Measurements from ENCODE around the gene ARHGAP10. TPM values are rescaled to one million over a fixed set of nuclear protein-coding genes. Genes with fewer than 3 reads are reported as not detected.

Gene ARHGAP10
- total and polyA plus RNA-seq, 5 donors from 2014 or later: 2.9 to 14.1 (median 4.7) TPM

GRCh38 chr4:147814376-147814775 lies 82.5 kb downstream of the ARHGAP10 start:
- H3K36me3 ChIP-seq (ENCODE audit: control insufficient read depth, insufficient read depth, low read length): no peaks in the 10 kb centered on the region
- Mint-ChIP-seq H3K4me3 (no peak overlapping the region), H3K27me3 (no peaks in the 10 kb centered on the region), H3K9me3 (no peaks in the 10 kb centered on the region), H3K36me3 (peaks cover 5% of the 10 kb centered on the region), H3K27ac (no peak overlapping the region), H3K4me1 (peaks cover 2 to 7% (median 5%) of the 10 kb centered on the region in 4 donors)
- ATAC-seq (ENCODE audit: low read depth in 2 of 2) (no peak), DNase-seq (no peak)
- H3K9me3 ChIP-seq (ENCODE audit: control insufficient read depth in 2 of 2, low read length in 2 of 2): no peaks in the 10 kb centered on the region
- H3K4me3 ChIP-seq (ENCODE audit: low read depth, low read length): no peak overlapping the region
- no peaks in the 10 kb centered on the region for H3K4me1 ChIP-seq (ENCODE audit: control insufficient read depth, insufficient read depth, low read length, poor library complexity, severe bottlenecking)
- no peak overlapping the region for H3K27ac ChIP-seq (ENCODE audit: insufficient read depth, low read length, poor library complexity, severe bottlenecking)
- no peaks in the 10 kb centered on the region for H3K27me3 ChIP-seq (ENCODE audit: control insufficient read depth, insufficient read depth, low read length)

DNA sequence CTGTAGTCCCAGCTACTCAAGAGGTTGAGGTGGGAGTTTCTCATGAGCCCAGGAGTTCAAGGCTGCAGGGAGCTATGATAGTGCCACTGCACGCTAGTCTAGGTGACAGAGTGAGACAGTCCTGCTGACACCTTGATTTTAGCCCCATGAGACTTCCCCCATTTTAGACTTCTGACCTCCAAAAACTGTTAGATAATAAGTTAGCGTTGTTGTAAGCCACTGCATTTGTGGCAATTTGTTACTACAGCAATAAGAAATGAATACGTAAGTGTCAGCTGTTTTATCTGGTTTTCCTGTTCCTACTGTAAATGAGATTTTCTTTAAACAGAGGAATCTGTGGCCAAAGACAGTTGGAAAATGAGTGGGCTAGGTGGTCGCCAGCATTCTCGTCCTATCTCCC lies 83.9 kb downstream of the ARHGAP10 start:
- ATAC-seq (ENCODE audit: low read depth in 2 of 2) (no peak), DNase-seq (no peak)
- Mint-ChIP-seq H3K27ac (no peak overlapping the region), H3K36me3 (peaks cover 3% of the 10 kb centered on the region), H3K9me3 (no peaks in the 10 kb centered on the region), H3K27me3 (no peaks in the 10 kb centered on the region), H3K4me3 (no peak overlapping the region), H3K4me1 (peaks cover 2 to 7% (median 5%) of the 10 kb centered on the region in 4 donors)
- no peaks in the 10 kb centered on the region for H3K4me1 ChIP-seq (ENCODE audit: control insufficient read depth, insufficient read depth, low read length, poor library complexity, severe bottlenecking)
- H3K36me3 ChIP-seq (ENCODE audit: control insufficient read depth, insufficient read depth, low read length): no peaks in the 10 kb centered on the region
- H3K4me3 ChIP-seq (ENCODE audit: low read depth, low read length): no peak overlapping the region
- no peaks in the 10 kb centered on the region for H3K27me3 ChIP-seq (ENCODE audit: control insufficient read depth, insufficient read depth, low read length)
- no peaks in the 10 kb centered on the region for H3K9me3 ChIP-seq (ENCODE audit: control insufficient read depth in 2 of 2, low read length in 2 of 2)
- H3K27ac ChIP-seq (ENCODE audit: insufficient read depth, low read length, poor library complexity, severe bottlenecking): no peak overlapping the region

- H3K9me3 Mint-ChIP-seq: no peaks in the 10 kb centered on the region
- peak overlapping the region in 1 of 3 donors; percentile 34 for H3K27ac Mint-ChIP-seq
- no peak for DNase-seq
- no peaks in the 10 kb centered on the region for H3K36me3 Mint-ChIP-seq
- no peak overlapping the region for H3K4me3 Mint-ChIP-seq
- no peak overlapping the region for H3K4me3 ChIP-seq (ENCODE audit: low read depth, low read length)
- no peak overlapping the region for H3K27ac ChIP-seq (ENCODE audit: insufficient read depth, low read length, poor library complexity, severe bottlenecking)
- no peaks in the 10 kb centered on the region for H3K9me3 ChIP-seq (ENCODE audit: control insufficient read depth in 2 of 2, low read length in 2 of 2)
- no peaks in the 10 kb centered on the region for H3K36me3 ChIP-seq (ENCODE audit: control insufficient read depth, insufficient read depth, low read length)
- H3K27me3 ChIP-seq (ENCODE audit: control insufficient read depth, insufficient read depth, low read length): no peaks in the 10 kb centered on the region
- ATAC-seq (ENCODE audit: low read depth in 2 of 2): no peak
- H3K27me3 Mint-ChIP-seq: no peaks in the 10 kb centered on the region
- peaks cover 2 to 10% (median 7%) of the 10 kb centered on the region in 4 donors for H3K4me1 Mint-ChIP-seq
- no peaks in the 10 kb centered on the region for H3K4me1 ChIP-seq (ENCODE audit: control insufficient read depth, insufficient read depth, low read length, poor library complexity, severe bottlenecking)
Observed at GRCh38 chr4:147816382-147817254, 84.7 kb downstream of the ARHGAP10 start.

- Histone ChIP-seq H3K4me1 (ENCODE audit: control insufficient read depth, insufficient read depth, low read length, poor library complexity, severe bottlenecking) (no peaks in the 10 kb centered on the region), H3K9me3 (ENCODE audit: control insufficient read depth in 2 of 2, low read length in 2 of 2) (no peaks in the 10 kb centered on the region), H3K36me3 (ENCODE audit: control insufficient read depth, insufficient read depth, low read length) (no peaks in the 10 kb centered on the region), H3K27ac (ENCODE audit: insufficient read depth, low read length, poor library complexity, severe bottlenecking) (no peak overlapping the region), H3K4me3 (ENCODE audit: low read depth, low read length) (no peak overlapping the region), H3K27me3 (ENCODE audit: control insufficient read depth, insufficient read depth, low read length) (no peaks in the 10 kb centered on the region)
- DNase-seq: no peak
- Mint-ChIP-seq H3K9me3 (peaks cover 0 to 2% (median 0%) of the 10 kb centered on the region in 7 donors), H3K4me1 (peaks cover 0 to 11% (median 5%) of the 10 kb centered on the region in 4 donors), H3K27ac (no peak overlapping the region), H3K4me3 (no peak overlapping the region), H3K36me3 (peaks cover 16% of the 10 kb centered on the region), H3K27me3 (no peaks in the 10 kb centered on the region)
- ATAC-seq (ENCODE audit: low read depth in 2 of 2): no peak
Observed at GRCh38 chr4:147820975-147821374, 89.1 kb downstream of the ARHGAP10 start.

- Histone ChIP-seq H3K36me3 (ENCODE audit: control insufficient read depth, insufficient read depth, low read length) (no peaks in the 10 kb centered on the region), H3K27me3 (ENCODE audit: control insufficient read depth, insufficient read depth, low read length) (no peaks in the 10 kb centered on the region), H3K9me3 (ENCODE audit: control insufficient read depth in 2 of 2, low read length in 2 of 2) (no peaks in the 10 kb centered on the region), H3K4me1 (ENCODE audit: control insufficient read depth, insufficient read depth, low read length, poor library complexity, severe bottlenecking) (no peaks in the 10 kb centered on the region), H3K27ac (ENCODE audit: insufficient read depth, low read length, poor library complexity, severe bottlenecking) (no peak overlapping the region), H3K4me3 (ENCODE audit: low read depth, low read length) (no peak overlapping the region)
- H3K36me3 Mint-ChIP-seq: peaks cover 18% of the 10 kb centered on the region
- no peak overlapping the region for H3K4me3 Mint-ChIP-seq
- DNase-seq (peak in 1 of 3 donors; percentile 6), ATAC-seq (ENCODE audit: low read depth in 2 of 2) (no peak)
- H3K27ac Mint-ChIP-seq: no peak overlapping the region
- H3K9me3 Mint-ChIP-seq: peaks cover 0 to 2% (median 0%) of the 10 kb centered on the region in 7 donors
- H3K4me1 Mint-ChIP-seq: peaks cover 0 to 11% (median 5%) of the 10 kb centered on the region in 4 donors
- H3K27me3 Mint-ChIP-seq: no peaks in the 10 kb centered on the region
Observed at GRCh38 chr4:147821555-147821954, 89.7 kb downstream of the ARHGAP10 start.

- H3K4me3 Mint-ChIP-seq: no peak overlapping the region
- no peaks in the 10 kb centered on the region for H3K4me1 ChIP-seq (ENCODE audit: control insufficient read depth, insufficient read depth, low read length, poor library complexity, severe bottlenecking)
- H3K27ac Mint-ChIP-seq: no peak overlapping the region
- H3K36me3 ChIP-seq (ENCODE audit: control insufficient read depth, insufficient read depth, low read length): no peaks in the 10 kb centered on the region
- H3K27ac ChIP-seq (ENCODE audit: insufficient read depth, low read length, poor library complexity, severe bottlenecking): no peak overlapping the region
- H3K27me3 ChIP-seq (ENCODE audit: control insufficient read depth, insufficient read depth, low read length): no peaks in the 10 kb centered on the region
- no peaks in the 10 kb centered on the region for H3K9me3 ChIP-seq (ENCODE audit: control insufficient read depth in 2 of 2, low read length in 2 of 2)
- H3K27me3 Mint-ChIP-seq: no peaks in the 10 kb centered on the region
- ATAC-seq (ENCODE audit: low read depth in 2 of 2): no peak
- H3K36me3 Mint-ChIP-seq: peaks cover 18% of the 10 kb centered on the region
- H3K9me3 Mint-ChIP-seq: peaks cover 0 to 2% (median 0%) of the 10 kb centered on the region in 7 donors
- no peak overlapping the region for H3K4me3 ChIP-seq (ENCODE audit: low read depth, low read length)
- DNase-seq: no peak
- peaks cover 0 to 11% (median 5%) of the 10 kb centered on the region in 4 donors for H3K4me1 Mint-ChIP-seq
Observed at GRCh38 chr4:147822128-147822527, 90.2 kb downstream of the ARHGAP10 start.

DNA sequence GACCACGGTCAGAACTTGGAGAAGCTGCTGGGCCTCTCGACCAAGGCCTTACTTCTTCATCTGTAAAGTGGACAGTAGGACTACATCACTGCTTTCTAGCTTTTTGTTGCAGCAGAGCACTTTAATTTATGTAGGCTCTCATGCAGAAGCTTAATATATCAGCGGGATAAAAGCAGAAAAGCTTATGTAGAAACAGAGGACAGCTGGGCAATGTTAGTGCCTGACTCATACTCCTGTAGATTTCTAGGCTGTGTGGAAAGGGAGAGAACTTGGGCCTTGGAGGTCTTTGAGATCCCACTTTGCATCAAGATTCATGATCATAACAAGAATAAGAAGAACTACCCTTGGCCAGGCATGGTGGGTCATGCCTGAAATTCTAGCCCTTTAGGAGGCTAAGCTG lies 91.2 kb downstream of the ARHGAP10 start:
- H3K9me3 Mint-ChIP-seq: peaks cover 0 to 2% (median 0%) of the 10 kb centered on the region in 7 donors

DNA sequence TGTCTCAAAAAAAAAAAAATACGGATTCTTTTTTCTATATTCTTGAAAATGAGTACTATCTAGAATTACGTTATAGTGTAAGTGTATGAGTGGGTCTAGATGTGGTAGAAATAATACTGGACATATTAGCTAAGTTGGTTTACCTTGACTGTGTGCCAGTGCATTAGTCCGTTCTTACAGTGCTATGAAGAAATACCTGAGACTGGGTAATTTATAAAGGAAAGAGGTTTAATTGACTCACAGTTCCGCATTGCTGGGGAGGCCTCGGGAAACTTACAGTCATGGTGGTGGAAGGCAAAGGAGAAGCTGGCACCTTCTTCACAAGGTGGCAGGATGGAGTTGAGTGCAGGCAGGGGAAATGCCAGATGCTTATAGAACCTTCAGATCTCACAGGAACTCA lies 92.4 kb downstream of the ARHGAP10 start:
- no peaks in the 10 kb centered on the region for H3K9me3 ChIP-seq (ENCODE audit: control insufficient read depth in 2 of 2, low read length in 2 of 2)
- no peaks in the 10 kb centered on the region for H3K27me3 Mint-ChIP-seq
- peaks cover 0 to 2% (median 0%) of the 10 kb centered on the region in 7 donors for H3K9me3 Mint-ChIP-seq
- DNase-seq (no peak), ATAC-seq (ENCODE audit: low read depth in 2 of 2) (no peak)
- H3K27me3 ChIP-seq (ENCODE audit: control insufficient read depth, insufficient read depth, low read length): no peaks in the 10 kb centered on the region
- H3K36me3 Mint-ChIP-seq: peaks cover 23% of the 10 kb centered on the region
- peaks cover 0 to 11% (median 5%) of the 10 kb centered on the region in 4 donors for H3K4me1 Mint-ChIP-seq
- no peak overlapping the region for H3K27ac Mint-ChIP-seq
- H3K4me3 Mint-ChIP-seq: no peak overlapping the region
- H3K4me3 ChIP-seq (ENCODE audit: low read depth, low read length): no peak overlapping the region
- no peaks in the 10 kb centered on the region for H3K4me1 ChIP-seq (ENCODE audit: control insufficient read depth, insufficient read depth, low read length, poor library complexity, severe bottlenecking)
- no peaks in the 10 kb centered on the region for H3K36me3 ChIP-seq (ENCODE audit: control insufficient read depth, insufficient read depth, low read length)
- no peak overlapping the region for H3K27ac ChIP-seq (ENCODE audit: insufficient read depth, low read length, poor library complexity, severe bottlenecking)

More for the DNA sequence above, 91.2 kb downstream of the ARHGAP10 start:
- H3K9me3 ChIP-seq (ENCODE audit: control insufficient read depth in 2 of 2, low read length in 2 of 2): no peaks in the 10 kb centered on the region
- H3K27me3 ChIP-seq (ENCODE audit: control insufficient read depth, insufficient read depth, low read length): no peaks in the 10 kb centered on the region
- H3K4me3 ChIP-seq (ENCODE audit: low read depth, low read length): no peak overlapping the region
- H3K36me3 Mint-ChIP-seq: peaks cover 18% of the 10 kb centered on the region
- ATAC-seq (ENCODE audit: low read depth in 2 of 2) (no peak), DNase-seq (no peak)
- no peak overlapping the region for H3K27ac ChIP-seq (ENCODE audit: insufficient read depth, low read length, poor library complexity, severe bottlenecking)
- no peak overlapping the region for H3K27ac Mint-ChIP-seq
- H3K27me3 Mint-ChIP-seq: no peaks in the 10 kb centered on the region
- H3K4me1 ChIP-seq (ENCODE audit: control insufficient read depth, insufficient read depth, low read length, poor library complexity, severe bottlenecking): no peaks in the 10 kb centered on the region
- no peak overlapping the region for H3K4me3 Mint-ChIP-seq
- H3K36me3 ChIP-seq (ENCODE audit: control insufficient read depth, insufficient read depth, low read length): no peaks in the 10 kb centered on the region
- peaks cover 0 to 11% (median 3%) of the 10 kb centered on the region in 4 donors for H3K4me1 Mint-ChIP-seq
